Neuronal stem cell (in vitro differentiated cells): Measurements from ENCODE around the gene SPATA12.

Source experiments
- DNase-seq: peaks from one replicate; pipeline ENCODE4 v3.0.0-alpha.2; 2013; ENCODE audit warnings: low spot score
- H2AFZ ChIP-seq: one replicate; pipeline ENCODE4 v1.6.1; 2013; ENCODE audit warnings: mild to moderate bottlenecking, low read length, inconsistent platforms
- H2AK5ac ChIP-seq: 2 replicates; pipeline ENCODE4 v1.6.1; 2013; ENCODE audit warnings: low read depth, mild to moderate bottlenecking, inconsistent platforms, low read length, moderate library complexity, mixed read lengths
- H2BK120ac ChIP-seq: 2 replicates; pipeline ENCODE4 v1.6.1; 2013; ENCODE audit warnings: low read depth, mild to moderate bottlenecking, inconsistent platforms, low read length, moderate library complexity, mixed read lengths
- H2BK12ac ChIP-seq: one replicate; pipeline ENCODE4 v1.6.1; 2013; ENCODE audit warnings: low read length, inconsistent platforms
- H2BK15ac ChIP-seq: 2 replicates; pipeline ENCODE4 v1.6.1; 2013; ENCODE audit warnings: mild to moderate bottlenecking, low read length, inconsistent platforms, mixed read lengths
- H2BK5ac ChIP-seq: one replicate; pipeline ENCODE4 v1.6.1; 2013; ENCODE audit warnings: inconsistent platforms, mild to moderate bottlenecking, low read length, moderate library complexity
- H3K14ac ChIP-seq: one replicate; pipeline ENCODE4 v1.6.1; 2013; ENCODE audit warnings: low read length, inconsistent platforms
- H3K18ac ChIP-seq: 2 replicates; pipeline ENCODE4 v1.6.1; 2013; ENCODE audit warnings: low read length, inconsistent platforms
- H3K23ac ChIP-seq: 2 replicates; pipeline ENCODE4 v1.6.1; 2013; ENCODE audit warnings: low read depth, mild to moderate bottlenecking, mixed read lengths, low read length, inconsistent platforms; ENCODE audit not compliant: poor library complexity
- H3K27ac ChIP-seq: replicated peaks from 3 replicates; pipeline ENCODE4 v1.5.1; 2013; ENCODE audit warnings: low read length, inconsistent platforms
- H3K27me3 ChIP-seq, 3 experiments: 2 replicates each; pipeline ENCODE4 v1.6.1; 2013; ENCODE audit warnings: low read length in 3 of 3, mild to moderate bottlenecking in 2 of 3, inconsistent platforms in 1 of 3, low read depth in 1 of 3, mixed read lengths in 1 of 3, moderate library complexity in 1 of 3; ENCODE audit not compliant: control insufficient read depth in 3 of 3, insufficient read depth in 3 of 3
- H3K36me3 ChIP-seq, 2 donors: replicated peaks in 1 of 2; 2 replicates each; pipeline ENCODE4 v1.6.1; 2013; ENCODE audit warnings: low read length in 2 of 2; ENCODE audit not compliant: control insufficient read depth in 2 of 2, insufficient read depth in 2 of 2
- H3K4ac ChIP-seq: 2 replicates; pipeline ENCODE4 v1.6.1; 2013; ENCODE audit warnings: inconsistent platforms, mild to moderate bottlenecking, low read length, moderate library complexity
- H3K4me1 ChIP-seq, 2 donors: 1 replicate in 1 of 2; 2 replicates in 1 of 2; pipeline ENCODE4 v1.6.1; 2013; ENCODE audit warnings: low read length in 2 of 2, low read depth in 1 of 2; ENCODE audit not compliant: control insufficient read depth in 2 of 2, insufficient read depth in 1 of 2
- H3K4me2 ChIP-seq: one replicate; pipeline ENCODE4 v1.6.1; 2013; ENCODE audit warnings: mild to moderate bottlenecking, low read length, inconsistent platforms; ENCODE audit not compliant: insufficient read depth, poor library complexity, severe bottlenecking
- H3K4me3 ChIP-seq, 2 donors: 2 replicates each; pipeline ENCODE4 v1.5.1; 2013; ENCODE audit warnings: low read length in 2 of 2, mild to moderate bottlenecking in 2 of 2, inconsistent platforms in 1 of 2, moderate library complexity in 1 of 2
- H3K79me1 ChIP-seq: one replicate; pipeline ENCODE4 v1.6.1; 2013; ENCODE audit warnings: low read depth, mild to moderate bottlenecking, inconsistent platforms, low read length, moderate library complexity
- H3K9ac ChIP-seq: one replicate; pipeline ENCODE4 v1.6.1; 2013; ENCODE audit warnings: mild to moderate bottlenecking, low read depth, low read length, inconsistent platforms; ENCODE audit not compliant: poor library complexity
- H3K9me3 ChIP-seq, 2 donors: replicated peaks in 1 of 2; 2 replicates each; pipeline versions ENCODE3 to v1.6.1; 2013; ENCODE audit warnings: low read length in 2 of 2, mild to moderate bottlenecking in 2 of 2, inconsistent platforms in 1 of 2, low read depth in 1 of 2, mixed read lengths in 1 of 2, moderate library complexity in 1 of 2; ENCODE audit not compliant: control insufficient read depth in 2 of 2, insufficient read depth in 1 of 2
- H4K8ac ChIP-seq: one replicate; pipeline ENCODE4 v1.6.1; 2013; ENCODE audit warnings: low read depth, mild to moderate bottlenecking, inconsistent platforms, low read length, moderate library complexity
- H4K91ac ChIP-seq: one replicate; pipeline ENCODE4 v1.6.1; 2013; ENCODE audit warnings: low read length, low read depth, mild to moderate bottlenecking, inconsistent platforms; ENCODE audit not compliant: poor library complexity
- whole genome bisulfite sequencing, 2 donors: extraction: QIAGEN DNeasy Blood & Tissue Kit; methylation state at CpG; one replicate each; pipeline ENCODE4 v1.1.7; 2013; ENCODE audit warnings: missing lambda C conversion rate in 2 of 2, mixed read lengths in 1 of 2; ENCODE audit not compliant: insufficient read length in 2 of 2, insufficient replicate concordance in 1 of 2; ENCODE audit errors: extremely low coverage in 2 of 2; 5-methylcytosine and 5-hydroxymethylcytosine counted together

SPATA12 gene

GRCh38 chr3:57093971-57094535, 33.6 kb downstream of the SPATA12 start:
- Histone ChIP-seq H2AFZ (no peak overlapping the region), H3K79me1 (no peaks in the 10 kb centered on the region), H2BK120ac (no peak overlapping the region), H3K27ac (no peak overlapping the region), H3K4ac (no peak overlapping the region), H3K27me3 (no peaks in the 10 kb centered on the region), H2BK15ac (no peak overlapping the region), H3K4me2 (no peak overlapping the region), H3K23ac (no peak overlapping the region), H3K36me3 (peaks cover 40 to 63% of the 10 kb centered on the region in 2 donors), H3K14ac (no peak overlapping the region), H2AK5ac (no peak overlapping the region), H3K4me3 (no peak overlapping the region), H4K8ac (no peak overlapping the region), H3K18ac (no peak overlapping the region), H2BK12ac (no peak overlapping the region), H4K91ac (no peak overlapping the region), H3K9ac (no peak overlapping the region), H2BK5ac (no peak overlapping the region), H3K4me1 (peaks cover 0 to 6% of the 10 kb centered on the region in 2 donors), H3K9me3 (peaks cover 0 to 3% of the 10 kb centered on the region in 2 donors)
- 100% methylated on average over 1 of the region's 6 CpGs; no CpG with 5 or more reads in 1 of the 2 donors for WGBS, 2 donors
- no peak for DNase-seq

- H3K14ac ChIP-seq, result no peak overlapping the region
- H3K4me1 ChIP-seq, result peaks cover 0 to 5% of the 10 kb centered on the region in 2 donors
- H3K9ac ChIP-seq, result no peak overlapping the region
- H2BK12ac ChIP-seq, result no peak overlapping the region
- H3K23ac ChIP-seq, result no peak overlapping the region
- no peak overlapping the region for H2AK5ac ChIP-seq
- no peak overlapping the region for H3K27ac ChIP-seq
- H2BK5ac ChIP-seq, result no peak overlapping the region
- WGBS, 2 donors, result no CpG with 5 or more reads among the region's 4 CpGs
- H3K4me3 ChIP-seq, result no peak overlapping the region
- H2AFZ ChIP-seq, result no peak overlapping the region
- H3K79me1 ChIP-seq, result no peaks in the 10 kb centered on the region
- H3K9me3 ChIP-seq, result peaks cover 0 to 3% of the 10 kb centered on the region in 2 donors
- H3K4ac ChIP-seq, result no peak overlapping the region
- no peaks in the 10 kb centered on the region for H3K27me3 ChIP-seq
- H2BK15ac ChIP-seq, result no peak overlapping the region
- no peak overlapping the region for H3K4me2 ChIP-seq
- H2BK120ac ChIP-seq, result no peak overlapping the region
- H4K91ac ChIP-seq, result no peak overlapping the region
- no peak for DNase-seq
- peaks cover 44 to 68% of the 10 kb centered on the region in 2 donors for H3K36me3 ChIP-seq
- H4K8ac ChIP-seq, result no peak overlapping the region
- H3K18ac ChIP-seq, result no peak overlapping the region
Measured at GRCh38 chr3:57094575-57094974, 34.1 kb downstream of the SPATA12 start.

GRCh38 chr3:57095363-57095762, 34.9 kb downstream of the SPATA12 start:
- H2BK120ac ChIP-seq, result no peak overlapping the region
- no peaks in the 10 kb centered on the region for H3K79me1 ChIP-seq
- H3K9ac ChIP-seq, result peak overlapping the region; percentile 73
- H3K36me3 ChIP-seq, result peaks cover 44 to 74% of the 10 kb centered on the region in 2 donors
- no peak overlapping the region for H3K4ac ChIP-seq
- no peak overlapping the region for H3K18ac ChIP-seq
- H3K4me2 ChIP-seq, result no peak overlapping the region
- H3K27me3 ChIP-seq, result no peaks in the 10 kb centered on the region
- H2BK12ac ChIP-seq, result no peak overlapping the region
- no peak overlapping the region for H2BK5ac ChIP-seq
- no peak overlapping the region for H2BK15ac ChIP-seq
- no peak overlapping the region for H3K27ac ChIP-seq
- no peak overlapping the region for H3K14ac ChIP-seq
- peaks cover 0 to 4% of the 10 kb centered on the region in 2 donors for H3K4me1 ChIP-seq
- no CpG with 5 or more reads among the region's 5 CpGs for WGBS, 2 donors
- H4K91ac ChIP-seq, result no peak overlapping the region
- DNase-seq, result no peak
- no peak overlapping the region for H2AK5ac ChIP-seq
- no peak overlapping the region for H3K23ac ChIP-seq
- no peak overlapping the region for H3K4me3 ChIP-seq
- no peak overlapping the region for H4K8ac ChIP-seq
- H2AFZ ChIP-seq, result no peak overlapping the region
- peaks cover 0 to 3% of the 10 kb centered on the region in 2 donors for H3K9me3 ChIP-seq

GRCh38 chr3:57097536-57097935, 37.1 kb downstream of the SPATA12 start:
- Histone ChIP-seq H4K8ac (no peak overlapping the region), H3K18ac (no peak overlapping the region), H3K27me3 (no peaks in the 10 kb centered on the region), H3K4me3 (no peak overlapping the region), H3K4me1 (no peaks in the 10 kb centered on the region), H3K23ac (no peak overlapping the region), H2AK5ac (no peak overlapping the region), H4K91ac (no peak overlapping the region), H2BK15ac (no peak overlapping the region), H3K14ac (no peak overlapping the region), H3K27ac (no peak overlapping the region), H3K9me3 (peaks cover 0 to 3% of the 10 kb centered on the region in 2 donors), H2BK120ac (no peak overlapping the region), H3K4ac (no peak overlapping the region), H2BK12ac (no peak overlapping the region), H3K4me2 (no peak overlapping the region), H2BK5ac (no peak overlapping the region), H3K9ac (no peak overlapping the region), H3K36me3 (peaks cover 49 to 96% of the 10 kb centered on the region in 2 donors), H3K79me1 (no peaks in the 10 kb centered on the region), H2AFZ (no peak overlapping the region)
- no peak for DNase-seq
- WGBS, 2 donors, result no CpG with 5 or more reads among the region's 23 CpGs
